ENCODE measurements around the gene NAGA.
"Not testable (repeated sequence)": the region's sequence is repeated elsewhere in the genome, so short reads cannot be mapped to it uniquely, and the experiment has no call there.

The NAGA gene

GRCh38 chr22:42074846-42075676 is 4.4 kb upstream of the NAGA start:
- DNase-seq: no peak

GRCh38 chr22:42074132-42074811 is 3.7 kb upstream of the NAGA start, which contains the start of gene PHETA2:
Gene PHETA2 (plus strand): TSS chr22:42074248. CDS start chr22:42077294, 3,046 bp downstream.
- no peak for DNase-seq

GRCh38 chr22:42073621-42074041 is 3.0 kb upstream of the NAGA start:
- DNase-seq: no peak

- no peak for DNase-seq
These were observed 2.2 kb upstream of the NAGA start for GRCh38 chr22:42072606-42073330.

- not testable (repeated sequence) for DNase-seq
These were observed 896 bp upstream of the NAGA start for GRCh38 chr22:42071508-42071907.

GRCh38 chr22:42069801-42070516 is 653 bp downstream of the NAGA start:
- DNase-seq: no peak

GRCh38 chr22:42068291-42068690 is 2.3 kb downstream of the NAGA start:
- no peak for DNase-seq

GRCh38 chr22:42067671-42068251 is 2.9 kb downstream of the NAGA start:
- DNase-seq: no peak

GRCh38 chr22:42066937-42067336 is 3.7 kb downstream of the NAGA start:
- no peak for DNase-seq

- DNase-seq: no peak
These were observed 4.4 kb downstream of the NAGA start for GRCh38 chr22:42066126-42066761.

GRCh38 chr22:42065438-42066125 is 5.0 kb downstream of the NAGA start:
- no peak for DNase-seq

- no peak for DNase-seq
These were observed 6.0 kb downstream of the NAGA start for GRCh38 chr22:42064629-42065028.

GRCh38 chr22:42062506-42063170 is 8.0 kb downstream of the NAGA start:
- DNase-seq: no peak

- no peak for DNase-seq
These were observed 9.6 kb downstream of the NAGA start for GRCh38 chr22:42061041-42061440.

GRCh38 chr22:42060489-42060888 is 10.1 kb downstream of the NAGA start:
- no peak for DNase-seq

- DNase-seq: no peak
These were observed 13.7 kb downstream of the NAGA start for GRCh38 chr22:42056757-42057511.

GRCh38 chr22:42052765-42053164 is 17.8 kb downstream of the NAGA start:
- no peak for DNase-seq

GRCh38 chr22:42050641-42051180 is 19.9 kb downstream of the NAGA start:
- no peak for DNase-seq

- DNase-seq: no peak
These were observed 28.8 kb downstream of the NAGA start for GRCh38 chr22:42041784-42042183.

GRCh38 chr22:42039271-42039670 is 31.3 kb downstream of the NAGA start:
- DNase-seq: no peak

Data from NCI-H510A (cell line).